HG03354 (cell line): Measurements from ENCODE around the gene PYGB.

Source experiments
- ATAC-seq: cut with Tn5 transposase; IDR thresholded peaks from one replicate; pipeline ENCODE4 v1.9.1; 2021; ENCODE audit warnings: mild to moderate bottlenecking; ENCODE audit not compliant: unreplicated experiment, poor library complexity, severe bottlenecking

Gene PYGB

DNA sequence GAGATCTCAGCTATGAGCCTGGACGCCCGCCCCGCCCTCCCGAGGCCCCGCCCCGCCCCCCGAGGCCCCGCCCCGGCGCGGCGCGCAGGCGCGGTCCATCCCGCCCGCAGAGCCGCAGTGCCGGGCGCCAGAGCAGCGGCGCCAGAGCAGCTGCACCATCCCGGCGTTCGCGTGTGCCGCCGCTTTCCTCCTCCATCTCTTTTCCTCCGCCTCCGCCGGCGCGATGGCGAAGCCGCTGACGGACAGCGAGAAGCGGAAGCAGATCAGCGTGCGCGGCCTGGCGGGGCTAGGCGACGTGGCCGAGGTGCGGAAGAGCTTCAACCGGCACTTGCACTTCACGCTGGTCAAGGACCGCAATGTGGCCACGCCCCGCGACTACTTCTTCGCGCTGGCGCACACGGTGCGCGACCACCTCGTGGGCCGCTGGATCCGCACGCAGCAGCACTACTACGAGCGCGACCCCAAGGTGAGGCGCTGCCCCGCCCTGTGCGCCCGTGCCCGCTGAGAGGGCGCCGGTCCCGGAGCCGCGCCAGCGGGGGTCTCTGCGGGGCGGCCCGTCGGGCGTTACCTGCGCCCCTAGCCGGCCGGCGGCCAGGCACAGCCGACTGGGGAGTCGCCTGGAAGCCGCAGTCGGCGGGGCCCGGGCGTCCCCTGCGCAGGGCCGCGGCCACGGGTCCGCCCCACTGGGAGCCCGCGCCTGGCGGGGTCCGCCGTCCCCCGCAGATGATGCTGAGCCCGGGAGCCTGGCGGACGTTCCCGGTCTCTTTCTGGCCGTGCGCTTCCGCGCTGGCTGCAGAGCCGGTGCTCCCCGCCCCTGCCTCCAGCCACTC lies at the start of gene PYGB:
TSS of gene PYGB (plus strand) at position 130 of the 830 bp plus-strand sequence. CDS start at position 224, 94 bp downstream.
- peak; percentile 68 for ATAC-seq

DNA sequence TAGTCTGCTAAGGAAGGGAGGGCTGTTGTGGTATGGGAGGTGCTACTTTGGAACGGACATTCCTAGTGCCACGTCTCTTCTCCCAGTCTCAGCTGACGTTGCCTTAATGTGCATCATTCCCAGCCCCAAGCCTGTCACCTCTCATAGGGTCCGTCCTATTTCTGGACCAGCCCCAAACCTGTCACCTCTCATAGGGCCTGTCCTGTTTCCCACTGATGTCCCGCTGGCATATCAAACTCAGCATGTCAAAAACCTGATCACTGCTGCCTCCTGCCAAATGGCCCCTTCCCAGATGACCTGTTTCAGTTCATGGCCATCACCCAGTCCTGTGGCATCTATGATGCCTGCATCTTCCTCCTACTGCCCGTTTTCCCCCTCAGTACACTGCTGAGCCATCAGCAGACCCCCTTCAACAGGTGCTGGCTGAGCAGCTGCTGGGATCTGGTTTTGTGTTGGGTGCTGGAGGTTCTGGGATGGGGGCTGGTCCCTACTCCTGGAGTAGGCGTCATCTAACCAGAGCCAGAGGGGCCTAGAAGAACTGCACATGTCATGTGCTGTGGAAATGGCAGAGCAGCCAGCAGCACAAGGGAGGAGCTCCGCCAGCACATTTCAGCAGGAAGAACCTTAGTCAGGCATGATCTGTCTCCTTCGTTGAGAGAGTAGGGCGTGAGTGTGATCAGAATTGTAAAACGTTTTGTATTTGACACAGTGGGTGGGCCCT lies 49.1 kb upstream of the PYGB start:
- ATAC-seq: no peak

DNA sequence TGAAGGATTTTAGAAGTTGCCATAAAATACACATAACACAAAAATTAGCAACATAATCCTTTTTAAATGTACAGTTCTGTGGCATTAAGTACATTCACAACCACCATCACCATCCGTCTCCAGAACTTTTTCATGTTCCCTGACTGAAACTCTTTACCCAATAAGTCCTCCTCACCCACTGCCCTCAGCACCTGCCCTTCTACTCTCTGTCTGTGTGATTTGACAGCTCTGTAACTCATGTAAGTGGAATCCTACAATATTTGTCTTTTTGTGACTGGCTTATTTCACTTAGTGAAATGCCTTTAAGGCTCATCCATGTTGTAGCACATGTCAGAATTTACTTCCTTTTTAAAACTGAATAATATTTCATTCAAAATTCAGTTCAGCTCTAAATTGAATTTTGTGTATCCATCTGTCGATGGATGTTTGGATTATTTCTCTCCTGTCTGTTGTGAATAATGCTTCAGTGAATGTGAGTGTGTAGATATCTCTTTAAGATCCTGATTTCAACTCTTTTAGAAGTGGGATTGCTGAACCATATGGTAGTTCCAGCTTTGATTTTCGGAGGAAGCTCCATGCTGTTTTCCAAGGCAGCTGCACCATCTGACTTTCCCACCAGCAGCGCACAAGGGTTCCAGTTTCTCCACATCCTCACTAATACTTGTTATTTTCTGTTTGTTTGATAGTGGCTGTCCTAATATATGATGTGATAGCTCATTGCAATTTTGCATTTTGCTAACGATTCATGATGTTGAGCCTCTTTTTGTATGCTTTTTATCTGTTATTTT lies 48.2 kb upstream of the PYGB start:
- ATAC-seq: no peak

DNA sequence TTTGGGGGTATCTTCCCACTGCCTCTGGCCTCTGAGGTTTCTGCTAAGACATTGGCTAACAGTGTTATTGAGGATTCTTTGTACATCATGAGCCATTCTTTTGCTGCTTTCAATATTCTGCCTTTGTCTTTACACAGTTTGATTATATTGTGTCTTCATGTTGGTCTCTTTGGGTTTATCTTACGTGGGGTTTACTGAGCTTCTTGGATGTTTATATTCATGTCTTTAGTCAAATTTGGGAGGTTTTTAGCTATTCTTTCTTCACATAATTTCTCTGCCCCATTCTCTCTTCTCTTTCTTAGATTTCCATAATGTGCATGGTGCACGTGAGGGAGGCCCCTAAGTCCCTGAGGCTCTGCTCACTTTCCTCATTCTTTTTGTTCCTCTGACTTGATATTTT lies 44.8 kb upstream of the PYGB start:
- ATAC-seq: no peak

GRCh38 chr20:25203871-25204320 lies 44.0 kb upstream of the PYGB start:
- ATAC-seq: no peak

- no peak for ATAC-seq
Observed at GRCh38 chr20:25204550-25205276, 43.2 kb upstream of the PYGB start.

DNA sequence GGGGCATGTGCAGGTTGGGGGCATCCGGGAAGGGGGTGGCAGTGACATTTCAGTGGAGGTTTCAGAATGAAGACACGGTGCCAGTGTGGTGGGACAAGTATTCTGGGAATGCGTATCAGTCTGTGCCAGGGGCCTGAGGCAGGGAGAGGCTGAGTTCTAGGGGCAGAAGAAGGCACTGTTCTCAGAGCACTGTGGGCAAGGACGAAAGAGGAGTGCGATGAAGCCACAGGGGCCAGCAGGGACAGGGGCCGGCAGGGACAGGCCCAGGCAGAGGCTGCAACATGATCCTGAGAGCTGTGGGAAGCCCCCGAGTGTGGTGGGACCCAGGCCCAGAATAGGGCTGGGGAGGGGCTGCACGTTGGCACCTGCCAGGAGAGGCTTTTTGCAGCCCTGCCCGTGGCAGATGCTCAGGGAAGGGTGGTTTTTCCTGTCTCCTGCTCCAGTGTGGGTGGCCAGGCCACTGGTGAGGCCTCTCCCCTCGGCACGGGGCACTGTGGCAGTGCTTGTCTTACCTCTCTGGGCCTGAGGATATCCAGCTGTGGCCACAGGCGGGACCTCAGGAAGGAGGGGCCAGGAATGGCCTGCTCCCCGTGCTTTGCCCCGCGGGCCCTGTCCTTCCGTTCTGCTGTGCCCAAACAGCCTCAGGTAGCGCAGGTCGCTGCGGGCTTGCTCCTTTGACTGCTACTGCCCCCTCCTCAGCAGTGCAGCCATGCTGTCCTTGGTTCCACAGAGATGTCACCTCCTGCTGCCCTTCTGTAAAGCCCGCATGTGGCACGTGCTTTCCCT lies 42.4 kb upstream of the PYGB start:
- no peak for ATAC-seq

- ATAC-seq: no peak
Observed at GRCh38 chr20:25206063-25206403, 41.9 kb upstream of the PYGB start.

GRCh38 chr20:25206548-25206947 lies 41.3 kb upstream of the PYGB start:
- no peak for ATAC-seq

- ATAC-seq: no peak
Observed at GRCh38 chr20:25207149-25207959, 40.5 kb upstream of the PYGB start.

DNA sequence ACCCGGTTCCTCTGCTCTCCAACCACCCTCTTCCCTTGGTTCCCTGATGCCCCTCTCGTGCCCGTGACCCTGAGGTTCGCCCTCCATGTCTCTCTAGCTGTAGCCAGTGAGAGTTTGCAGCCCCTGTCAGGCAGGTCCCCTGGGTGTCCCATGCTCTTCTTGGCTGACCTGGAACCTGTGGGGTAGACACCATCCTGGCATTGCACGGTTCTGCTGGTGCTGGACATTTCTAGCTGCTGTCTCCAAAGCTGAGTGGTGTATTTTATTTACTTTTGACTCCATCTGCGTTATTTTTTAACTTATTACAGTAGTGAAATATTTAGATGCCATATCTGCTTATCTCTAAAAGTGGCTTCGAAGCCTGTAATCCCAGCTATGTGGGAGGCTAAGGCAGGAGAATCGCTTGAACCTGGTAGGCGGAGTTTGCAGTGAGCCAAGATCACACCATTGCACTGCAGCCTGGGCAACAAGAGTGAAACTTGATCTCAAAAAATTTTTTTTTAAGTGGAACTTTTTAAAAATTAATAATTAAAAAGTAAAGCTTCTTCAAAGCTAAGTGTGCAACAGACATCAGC lies 39.8 kb upstream of the PYGB start:
- ATAC-seq: no peak

GRCh38 chr20:25209400-25209799 lies 38.5 kb upstream of the PYGB start:
- no peak for ATAC-seq

DNA sequence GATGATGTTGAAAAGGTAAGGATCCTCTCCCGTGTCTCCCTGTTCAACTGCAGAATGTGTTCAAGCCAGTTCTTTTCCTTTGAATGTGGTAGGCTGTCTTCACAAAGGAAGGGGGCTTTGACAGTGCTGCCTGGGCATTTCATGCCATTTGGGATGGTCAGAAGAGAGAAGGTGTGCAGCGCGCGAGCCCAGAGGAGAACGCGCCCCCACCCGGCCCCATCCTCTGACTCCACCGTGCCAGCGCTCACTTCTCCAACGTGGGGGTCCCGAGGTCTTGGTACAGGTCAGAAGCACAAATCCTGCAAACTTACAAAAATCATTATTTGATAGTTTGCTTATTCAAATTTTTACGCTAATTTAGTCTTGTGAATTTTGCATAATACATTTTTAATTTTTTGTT lies 38.0 kb upstream of the PYGB start:
- ATAC-seq: no peak

DNA sequence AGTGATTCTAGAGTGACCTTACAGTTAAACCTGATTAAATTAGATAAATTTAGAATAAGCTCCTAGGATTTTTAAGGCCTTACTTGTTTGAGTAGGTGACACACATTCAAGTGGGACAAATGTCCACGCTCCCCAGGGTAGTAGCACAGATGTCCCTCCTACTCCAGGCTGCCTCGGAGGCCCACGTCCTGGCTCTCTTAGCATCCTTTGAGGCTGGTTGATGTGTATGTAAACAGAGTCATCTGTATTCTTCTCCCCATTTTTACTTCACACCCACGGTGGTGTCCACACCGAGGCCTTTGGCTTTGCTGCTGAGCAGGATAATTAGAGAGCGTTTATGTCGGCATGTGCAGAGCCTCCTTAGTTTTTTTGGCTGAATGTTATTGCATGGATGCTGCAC lies 36.6 kb upstream of the PYGB start:
- ATAC-seq: no peak

GRCh38 chr20:25212242-25212641 lies 35.6 kb upstream of the PYGB start:
- no peak for ATAC-seq

GRCh38 chr20:25213566-25214425 lies 34.1 kb upstream of the PYGB start:
- ATAC-seq: no peak

GRCh38 chr20:25214426-25214790 lies 33.5 kb upstream of the PYGB start:
- ATAC-seq: no peak
